SU-DHL-6 (cell line): ENCODE data around the gene AGPAT4.

ENCODE experiments used
- H2AFZ ChIP-seq: fragments of 200-600 bp; sonication (generic); 2 replicates; pipeline ENCODE4 v1.6.1; 2014; ENCODE audit warnings: low read depth, mild to moderate bottlenecking, moderate library complexity, mixed read lengths, antibody characterized with exemption, low read length; ENCODE audit not compliant: severe bottlenecking
- H3F3A ChIP-seq: fragments of 200-600 bp; shearing (Covaris generic); 2 replicates; pipeline ENCODE4 v1.6.0; 2016; ENCODE audit warnings: antibody characterized with exemption, mild to moderate bottlenecking; ENCODE audit not compliant: insufficient read depth
- H3K27ac ChIP-seq: fragments of 200-600 bp; sonication (generic); 2 replicates; pipeline ENCODE4 v1.5.1; 2016; ENCODE audit warnings: low read depth, mild to moderate bottlenecking, low read length, moderate library complexity, mixed read lengths
- H3K27me3 ChIP-seq: fragments of 200-600 bp; sonication (generic), shearing (Covaris generic); 2 replicates; pipeline ENCODE4 v1.6.0; 2014; ENCODE audit warnings: mild to moderate bottlenecking, low read length
- H3K36me3 ChIP-seq: fragments of 200-600 bp; sonication (generic); 2 replicates; pipeline ENCODE4 v1.6.1; 2014; ENCODE audit warnings: mild to moderate bottlenecking, low read length, mixed read lengths
- H3K4me2 ChIP-seq: fragments of 300-600, 200-600 bp; shearing (Covaris generic), sonication (generic); 2 replicates; pipeline ENCODE4 v1.6.0; 2014; ENCODE audit warnings: low read length, low read depth, mild to moderate bottlenecking; ENCODE audit not compliant: poor library complexity, severe bottlenecking
- H3K4me3 ChIP-seq: fragments of 200-600 bp; sonication (generic); 2 replicates; pipeline ENCODE4 v1.5.1; 2014; ENCODE audit warnings: antibody characterized with exemption, low read length, mild to moderate bottlenecking, mixed read lengths; ENCODE audit not compliant: insufficient read depth, poor library complexity, severe bottlenecking
- H3K79me2 ChIP-seq: fragments of 200-600 bp; sonication (generic); 2 replicates; pipeline ENCODE4 v1.6.1; 2014; ENCODE audit warnings: mild to moderate bottlenecking, low read length, moderate library complexity; ENCODE audit not compliant: insufficient read depth
- H3K9ac ChIP-seq: fragments of 200-600 bp; sonication (generic); 2 replicates; pipeline ENCODE4 v1.7.0; 2014; ENCODE audit warnings: mild to moderate bottlenecking, low read length
- H3K9me2 ChIP-seq: fragments of 200-600 bp; sonication (generic); replicated peaks from 2 replicates; pipeline ENCODE4 v1.6.1; 2014; ENCODE audit warnings: low read length; ENCODE audit not compliant: insufficient read depth
- H3K9me3 ChIP-seq: fragments of 200-600 bp; sonication (generic); 2 replicates; pipeline ENCODE4 v1.6.1; 2014; ENCODE audit warnings: low read length, mixed read lengths; ENCODE audit not compliant: insufficient read depth
- H4K20me1 ChIP-seq: fragments of 200-600 bp; sonication (generic); 2 replicates; pipeline ENCODE4 v1.6.1; 2014; ENCODE audit warnings: low read depth, mild to moderate bottlenecking, antibody characterized with exemption, low read length, moderate library complexity, mixed read lengths
- CTCF ChIP-seq: fragments of 200-600 bp; sonication (generic); IDR thresholded peaks from one replicate; pipeline ENCODE4 v1.5.1; 2017; ENCODE audit warnings: antibody characterized with exemption, mild to moderate bottlenecking, low read length, moderate library complexity; ENCODE audit not compliant: insufficient read depth, poor library complexity, severe bottlenecking
- EZH2phosphoT487 ChIP-seq: fragments of 200-600 bp; sonication (generic), shearing (Covaris generic); conservative IDR thresholded peaks from 2 replicates; pipeline ENCODE4 v1.6.1; 2018; ENCODE audit warnings: mild to moderate bottlenecking, antibody characterized with exemption, low read length, moderate library complexity, mixed read lengths

AGPAT4 gene

GRCh38 chr6:161153725-161154124 is 120.1 kb downstream of the AGPAT4 start:
- Histone ChIP-seq H3K9me2 (no peaks in the 10 kb centered on the region), H3K79me2 (no peaks in the 10 kb centered on the region)

GRCh38 chr6:161152907-161153662 is 120.8 kb downstream of the AGPAT4 start:
- no peaks in the 10 kb centered on the region for H3K79me2 ChIP-seq
- TF ChIP-seq EZH2phosphoT487 (no peak), CTCF (no peak)
- H3K9me2 ChIP-seq: no peaks in the 10 kb centered on the region
- no peaks in the 10 kb centered on the region for H3K27me3 ChIP-seq
- no peak overlapping the region for H3K4me3 ChIP-seq
- H4K20me1 ChIP-seq: no peaks in the 10 kb centered on the region
- H2AFZ ChIP-seq: no peak overlapping the region
- H3F3A ChIP-seq: no peaks in the 10 kb centered on the region
- H3K9me3 ChIP-seq: no peaks in the 10 kb centered on the region
- no peak overlapping the region for H3K4me2 ChIP-seq
- no peaks in the 10 kb centered on the region for H3K36me3 ChIP-seq
- no peak overlapping the region for H3K9ac ChIP-seq
- no peak overlapping the region for H3K27ac ChIP-seq

More at GRCh38 chr6:161153725-161154124, 120.1 kb downstream of the AGPAT4 start:
- no peaks in the 10 kb centered on the region for H4K20me1 ChIP-seq
- H3F3A ChIP-seq: no peaks in the 10 kb centered on the region
- no peaks in the 10 kb centered on the region for H3K9me3 ChIP-seq
- no peaks in the 10 kb centered on the region for H3K36me3 ChIP-seq
- no peak overlapping the region for H2AFZ ChIP-seq
- H3K4me3 ChIP-seq: no peak overlapping the region
- H3K27ac ChIP-seq: no peak overlapping the region
- no peaks in the 10 kb centered on the region for H3K27me3 ChIP-seq
- no peak for TF ChIP-seq EZH2phosphoT487
- TF ChIP-seq CTCF: no peak
- H3K4me2 ChIP-seq: no peak overlapping the region
- no peak overlapping the region for H3K9ac ChIP-seq

GRCh38 chr6:161152527-161152862 is 121.4 kb downstream of the AGPAT4 start:
- no peaks in the 10 kb centered on the region for H3K27me3 ChIP-seq
- no peak overlapping the region for H3K4me3 ChIP-seq
- H3K9ac ChIP-seq: no peak overlapping the region
- H4K20me1 ChIP-seq: no peaks in the 10 kb centered on the region
- no peaks in the 10 kb centered on the region for H3K36me3 ChIP-seq
- TF ChIP-seq EZH2phosphoT487 (no peak), CTCF (no peak)
- H3F3A ChIP-seq: no peaks in the 10 kb centered on the region
- H3K4me2 ChIP-seq: no peak overlapping the region
- H3K9me3 ChIP-seq: no peaks in the 10 kb centered on the region
- no peak overlapping the region for H2AFZ ChIP-seq
- H3K27ac ChIP-seq: no peak overlapping the region
- H3K79me2 ChIP-seq: no peaks in the 10 kb centered on the region
- H3K9me2 ChIP-seq: no peaks in the 10 kb centered on the region
